Measurements from ENCODE around the gene GAD1. TPM values are rescaled to one million over a fixed set of nuclear protein-coding genes. Genes with fewer than 3 reads are reported as not detected.

The GAD1 gene
- polyA plus RNA-seq, 4 donors: 0.56 to 2.8 (median 1.1) TPM

DNA sequence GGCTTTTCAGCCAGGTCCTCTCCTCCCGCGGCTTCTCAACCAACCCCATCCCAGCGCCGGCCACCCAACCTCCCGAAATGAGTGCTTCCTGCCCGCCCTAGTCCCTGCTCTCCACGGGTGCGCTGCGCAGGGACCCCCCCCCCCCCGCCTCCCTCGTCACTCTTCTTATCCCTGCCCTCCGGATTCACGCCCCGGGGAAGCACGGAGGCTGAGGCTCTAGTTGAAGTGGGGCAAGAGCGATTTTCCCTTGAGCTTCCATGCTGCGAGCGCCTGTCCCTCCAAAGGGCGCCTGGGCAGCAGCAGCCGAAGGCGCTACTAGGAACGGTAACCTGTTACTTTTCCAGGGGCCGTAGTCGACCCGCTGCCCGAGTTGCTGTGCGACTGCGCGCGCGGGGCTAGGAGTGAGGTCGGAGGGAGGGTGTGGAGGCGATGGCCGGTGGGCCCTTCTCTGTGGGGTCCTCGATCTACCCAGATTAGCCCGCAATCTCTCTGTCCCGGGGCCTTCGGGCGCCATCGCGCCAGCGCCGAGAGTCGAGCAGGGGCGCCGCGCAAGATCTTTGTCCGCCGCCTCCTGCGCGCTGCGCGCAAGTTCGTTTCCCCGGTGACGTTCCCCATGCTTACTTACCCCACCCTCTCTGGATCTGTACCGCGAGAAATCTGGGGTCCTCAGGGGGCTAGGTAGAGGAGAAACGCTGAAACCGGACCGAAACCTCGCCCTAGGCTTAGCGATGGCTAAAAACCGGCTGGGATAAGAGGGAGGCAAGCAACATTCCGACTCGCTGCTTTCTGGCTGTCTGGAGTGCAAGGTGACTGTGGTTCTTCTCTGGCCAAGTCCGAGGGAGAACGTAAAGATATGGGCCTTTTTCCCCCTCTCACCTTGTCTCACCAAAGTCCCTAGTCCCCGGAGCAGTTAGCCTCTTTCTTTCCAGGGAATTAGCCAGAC, 677 bp downstream of the GAD1 start:
- no peak for DNase-seq (ENCODE audit: low read depth in 4 of 4, low spot score in 2 of 4)

DNA sequence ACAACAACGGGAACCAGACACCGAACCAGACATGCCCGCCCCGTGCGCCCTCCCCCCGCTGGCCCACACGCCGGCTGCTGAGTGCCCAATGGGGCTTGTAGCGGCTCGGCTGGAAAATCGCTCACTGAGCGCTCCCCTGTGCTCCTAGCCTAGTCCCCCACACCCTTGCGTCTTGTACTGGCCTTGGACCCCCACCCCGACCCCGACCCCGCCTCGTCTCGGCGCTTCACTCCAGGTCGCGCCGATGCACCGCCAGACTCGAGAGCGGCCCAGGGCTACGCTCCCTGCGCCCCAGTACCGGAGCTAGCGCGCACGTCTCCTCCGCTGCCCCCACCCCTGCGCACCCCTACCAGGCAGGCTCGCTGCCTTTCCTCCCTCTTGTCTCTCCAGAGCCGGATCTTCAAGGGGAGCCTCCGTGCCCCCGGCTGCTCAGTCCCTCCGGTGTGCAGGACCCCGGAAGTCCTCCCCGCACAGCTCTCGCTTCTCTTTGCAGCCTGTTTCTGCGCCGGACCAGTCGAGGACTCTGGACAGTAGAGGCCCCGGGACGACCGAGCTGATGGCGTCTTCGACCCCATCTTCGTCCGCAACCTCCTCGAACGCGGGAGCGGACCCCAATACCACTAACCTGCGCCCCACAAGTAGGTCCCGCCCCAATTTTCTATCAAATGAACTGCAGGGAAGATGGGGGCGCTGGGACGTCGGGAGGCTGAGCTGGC, 1.5 kb downstream of the GAD1 start:
- no peak for DNase-seq (ENCODE audit: low read depth in 4 of 4, low spot score in 2 of 4)

- DNase-seq (ENCODE audit: low read depth in 4 of 4, low spot score in 2 of 4): no peak
Measured at GRCh38 chr2:170818752-170819470, 2.2 kb downstream of the GAD1 start.

DNA sequence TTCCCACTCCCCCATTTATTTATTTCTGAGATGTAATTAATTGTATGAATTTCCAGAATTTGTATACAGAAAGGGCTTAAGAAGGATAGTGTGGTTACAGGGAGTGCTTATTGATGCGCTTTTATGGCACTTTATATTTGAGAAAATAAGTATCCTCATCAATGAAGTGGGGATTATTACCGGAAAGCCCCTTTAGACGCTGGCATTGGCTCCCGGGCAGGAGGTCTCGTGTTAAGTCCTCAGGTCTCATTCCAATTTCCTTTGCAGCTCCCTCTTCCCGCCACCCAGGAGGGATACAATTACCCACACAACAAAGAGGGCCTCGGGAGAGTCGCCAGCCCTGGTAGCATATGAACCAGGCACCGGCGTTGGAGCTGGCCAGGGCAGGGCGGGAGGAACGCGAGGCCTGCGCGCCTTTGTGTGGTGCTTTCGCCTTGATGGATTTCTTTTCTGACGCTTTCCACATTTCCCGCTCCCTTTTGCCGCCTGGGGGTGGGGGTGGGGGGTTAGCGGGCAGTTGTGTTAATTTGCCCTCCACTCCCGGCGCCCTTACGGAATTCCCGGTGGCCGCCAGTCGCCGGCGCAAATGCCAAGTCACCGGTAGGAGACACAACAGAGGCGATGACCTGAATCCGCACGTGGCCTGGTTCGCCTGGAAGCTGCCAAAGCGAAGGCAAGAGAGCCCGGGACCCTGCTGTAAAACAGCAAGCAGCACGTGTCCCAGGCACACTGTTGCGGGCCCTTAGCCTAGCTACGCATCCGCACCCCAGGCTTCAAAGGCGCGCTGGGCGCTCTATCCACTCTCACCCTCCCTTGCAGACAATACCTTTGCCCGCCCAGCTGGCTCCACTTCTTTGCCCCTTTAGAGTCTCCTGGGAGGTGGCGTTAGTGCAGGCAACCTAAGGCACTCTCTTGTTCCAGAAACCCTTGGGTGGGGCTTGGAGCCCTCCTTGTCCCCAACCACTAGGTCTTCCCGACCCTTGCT, 3.3 kb downstream of the GAD1 start:
- DNase-seq (ENCODE audit: low read depth in 4 of 4, low spot score in 2 of 4): no peak

DNA sequence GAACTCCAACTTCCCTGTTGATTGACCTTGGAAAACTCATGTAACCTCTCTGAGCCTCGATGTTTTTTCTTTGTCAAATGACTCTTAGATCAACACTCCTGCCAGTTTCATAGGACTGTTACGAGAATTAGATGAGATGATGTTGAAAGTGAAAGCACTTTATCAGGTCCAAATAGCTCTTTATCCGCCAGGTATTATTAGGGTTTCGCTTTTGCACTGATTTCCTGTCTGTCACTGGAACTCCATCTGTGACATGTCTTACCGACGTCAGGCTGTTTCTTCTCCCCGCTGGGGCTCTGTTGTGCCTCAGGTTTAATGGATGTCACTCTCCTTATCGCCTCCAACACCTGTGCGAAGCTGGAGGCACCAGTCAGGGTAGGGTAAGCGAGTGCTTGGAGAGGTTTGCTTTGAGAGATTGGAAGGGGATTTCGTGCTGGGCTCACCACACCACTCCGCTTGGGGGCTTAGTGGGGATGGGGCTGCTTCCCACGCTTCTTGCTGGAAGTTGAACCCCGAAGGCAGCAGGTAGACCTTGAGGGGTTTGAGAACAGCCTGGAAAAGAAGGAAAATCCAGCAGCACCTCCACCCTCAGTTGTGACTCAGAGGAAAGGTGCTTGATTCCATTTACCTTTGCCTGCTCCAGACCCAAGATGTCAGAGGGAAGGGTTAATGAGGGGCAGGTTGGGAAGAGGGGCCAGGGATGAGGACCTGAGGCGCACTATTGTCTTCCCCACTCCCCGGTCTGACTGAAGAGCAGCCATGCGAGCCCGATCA, 4.3 kb downstream of the GAD1 start:
- DNase-seq (ENCODE audit: low read depth in 4 of 4, low spot score in 2 of 4): no peak

- no peak for DNase-seq (ENCODE audit: low read depth in 4 of 4, low spot score in 2 of 4)
Measured at GRCh38 chr2:170821531-170822289, 5.0 kb downstream of the GAD1 start.

GRCh38 chr2:170822290-170823087, 5.8 kb downstream of the GAD1 start:
- no peak for DNase-seq (ENCODE audit: low read depth in 4 of 4, low spot score in 2 of 4)

DNA sequence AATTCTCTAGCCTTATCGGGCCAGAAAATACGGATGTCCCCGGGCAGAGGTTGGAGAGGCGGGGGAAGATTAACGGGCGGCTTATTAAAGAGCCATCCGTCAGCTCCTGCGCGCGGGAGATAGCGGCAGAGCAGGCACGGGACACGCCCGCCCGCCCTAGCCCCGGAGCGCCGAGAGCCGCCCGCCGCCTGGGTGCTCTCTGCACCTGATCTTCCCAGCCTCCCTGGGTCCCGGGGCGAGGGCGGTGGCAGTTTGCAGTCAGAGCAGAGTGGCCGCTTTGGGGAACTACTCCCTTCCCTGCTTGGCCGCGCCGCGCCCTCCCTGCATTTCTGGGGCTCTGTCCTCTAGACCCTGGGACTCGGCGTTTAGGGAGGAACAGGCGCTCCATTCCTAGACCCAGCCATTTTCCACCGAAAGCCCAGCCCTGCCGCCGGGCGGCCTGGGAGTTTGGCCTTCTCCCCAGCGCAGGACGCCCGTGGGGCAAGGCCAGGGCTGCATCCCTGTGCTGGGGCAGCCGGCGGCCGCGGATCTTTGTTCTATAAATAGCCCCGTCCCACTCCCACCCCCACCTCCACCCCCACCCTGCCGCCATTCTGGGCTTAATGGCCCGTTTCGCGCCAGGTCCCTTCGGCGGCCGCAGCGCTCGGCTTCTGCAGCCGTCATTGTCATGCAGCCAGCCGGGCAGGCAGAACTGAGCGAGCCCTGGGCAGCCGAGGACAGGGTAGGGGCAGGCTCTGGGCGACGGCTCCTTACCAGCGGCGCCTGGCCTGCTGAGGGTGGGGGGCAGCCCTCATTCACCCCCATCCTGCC, 6.6 kb downstream of the GAD1 start:
- DNase-seq (ENCODE audit: low read depth in 4 of 4, low spot score in 2 of 4): no peak

DNA sequence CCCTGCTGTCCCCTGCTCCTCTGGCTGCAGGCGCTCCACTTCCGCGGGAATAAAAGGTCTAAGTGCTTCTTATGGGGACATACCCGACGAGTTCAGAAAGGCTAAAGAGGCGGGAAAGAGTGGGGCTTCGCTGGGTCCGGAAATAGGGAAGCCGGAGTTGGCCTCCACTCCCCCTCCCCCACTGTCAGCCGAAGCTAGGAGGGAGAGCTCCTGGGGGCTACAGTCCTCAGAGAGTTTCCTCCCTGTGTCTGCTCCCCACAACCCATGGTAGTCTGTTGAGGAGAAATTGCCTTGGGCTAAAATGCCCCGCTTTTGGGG, 7.2 kb downstream of the GAD1 start:
- DNase-seq (ENCODE audit: low read depth in 4 of 4, low spot score in 2 of 4): no peak

- no peak for DNase-seq (ENCODE audit: low read depth in 4 of 4, low spot score in 2 of 4)
Measured at GRCh38 chr2:170824526-170825015, 7.9 kb downstream of the GAD1 start.

DNA sequence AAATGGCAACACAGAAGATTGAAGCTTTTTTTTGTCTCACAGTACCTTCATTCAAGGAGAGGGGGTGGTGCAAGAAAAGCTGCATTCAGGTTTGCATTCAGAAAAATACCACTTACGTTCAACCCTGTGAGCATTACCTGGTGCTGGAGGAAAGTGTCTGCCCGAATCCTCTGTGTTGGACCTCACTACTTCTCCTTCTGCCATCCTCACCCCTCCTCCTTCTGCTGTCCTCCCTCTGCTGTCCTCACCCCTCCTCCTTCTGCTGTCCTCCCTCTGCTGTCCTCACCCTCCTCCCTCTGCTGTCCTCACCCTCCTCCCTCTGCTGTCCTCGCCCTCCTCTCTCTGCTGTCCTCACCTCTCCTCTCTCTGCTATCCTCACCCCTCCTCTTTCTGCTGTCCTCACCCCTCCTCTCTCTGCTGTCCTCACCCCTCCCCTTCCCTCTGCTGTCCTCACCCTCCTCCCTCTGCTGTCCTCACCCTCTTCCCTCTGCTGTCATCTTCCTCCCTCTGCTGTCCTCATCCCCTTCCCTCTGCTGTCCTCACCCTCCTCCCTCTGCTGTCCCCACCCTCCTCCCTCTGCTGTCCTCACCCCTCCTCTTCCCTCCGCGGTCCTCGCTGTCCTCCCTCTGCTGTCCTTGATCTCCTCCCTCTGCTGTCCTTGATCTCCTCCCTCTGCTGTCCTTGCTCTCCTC, 11.3 kb downstream of the GAD1 start:
- DNase-seq (ENCODE audit: low read depth in 4 of 4, low spot score in 2 of 4): no peak

- DNase-seq (ENCODE audit: low read depth in 4 of 4, low spot score in 2 of 4): no peak
Measured at GRCh38 chr2:170828533-170828916, 11.8 kb downstream of the GAD1 start.

GRCh38 chr2:170829036-170829435, 12.3 kb downstream of the GAD1 start:
- DNase-seq (ENCODE audit: low read depth in 4 of 4, low spot score in 2 of 4): no peak

DNA sequence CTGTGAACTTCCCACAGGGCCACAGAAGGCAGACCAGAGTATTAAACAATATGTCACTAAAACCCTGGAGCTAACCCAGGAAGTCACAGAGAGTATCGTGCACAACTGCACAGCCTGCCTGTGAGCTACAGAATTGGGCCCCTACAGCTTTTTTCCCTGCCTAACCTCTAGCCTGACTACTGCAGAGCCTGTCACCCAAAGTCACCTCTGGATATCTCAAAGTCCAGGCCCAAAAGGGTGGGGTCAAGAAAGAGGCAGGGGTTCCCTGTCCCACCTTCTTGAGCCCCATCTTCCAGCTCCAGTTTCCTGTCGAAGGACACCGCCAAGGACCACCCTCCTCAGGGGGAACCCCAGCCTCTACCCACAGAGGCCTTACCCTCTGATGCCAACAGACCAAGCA, 13.5 kb downstream of the GAD1 start:
- DNase-seq (ENCODE audit: low read depth in 4 of 4, low spot score in 2 of 4): no peak

DNA sequence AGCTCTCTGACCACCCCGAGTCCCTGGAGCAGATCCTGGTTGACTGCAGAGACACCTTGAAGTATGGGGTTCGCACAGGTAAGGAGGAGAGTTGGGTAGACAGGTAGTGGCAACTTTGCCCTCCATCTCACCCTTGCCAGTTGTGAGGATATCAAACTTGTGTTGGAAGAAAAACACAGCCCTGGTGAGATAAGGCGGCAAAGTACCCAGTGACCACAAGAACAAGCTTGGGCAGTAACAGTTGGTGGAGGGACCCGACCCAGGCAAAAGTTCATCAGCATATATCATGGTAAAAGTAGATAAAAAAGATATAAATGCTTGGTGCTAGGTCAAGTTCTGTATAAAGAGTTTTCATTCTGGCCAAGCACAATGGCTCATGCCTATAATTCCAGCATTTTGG, 14.4 kb downstream of the GAD1 start:
- DNase-seq (ENCODE audit: low read depth in 4 of 4, low spot score in 2 of 4): no peak

DNA sequence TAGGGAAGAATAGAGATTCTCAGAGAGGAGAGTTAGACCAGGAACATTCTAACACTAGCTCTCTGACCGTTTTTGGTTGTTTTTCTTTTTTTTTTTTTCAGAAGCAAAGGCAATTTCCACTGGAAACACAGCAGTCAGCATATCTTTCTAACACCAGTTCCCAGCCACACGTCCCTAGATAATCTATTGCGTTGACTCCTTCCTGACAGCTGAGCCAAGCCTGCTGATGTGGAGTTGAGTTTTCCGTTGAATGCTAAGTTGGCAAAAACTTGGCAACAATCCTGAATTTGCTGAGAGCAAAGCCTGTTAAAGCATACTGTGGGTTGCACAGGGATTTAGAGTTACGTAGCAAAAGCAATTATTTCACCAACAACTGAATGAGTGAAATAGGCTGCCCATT, 19.3 kb downstream of the GAD1 start:
- DNase-seq (ENCODE audit: low read depth in 4 of 4, low spot score in 2 of 4): no peak

Measured in left renal cortex interstitium (tissue), 4 donors.